Fibroblast of lung (primary cell): ENCODE results near the gene ENTHD1. TPM values are rescaled to one million over a fixed set of nuclear protein-coding genes. Genes with fewer than 3 reads are reported as not detected.

Source experiments
- DNase-seq, 2 donors: peaks; one replicate each; pipeline versions ENCODE4 v3.0.0 to v3.0.0-alpha.2; 2010; ENCODE audit warnings: low read depth in 2 of 2
- H2AFZ ChIP-seq: 2 replicates; pipeline ENCODE4 v1.5.1; 2012; ENCODE audit warnings: low read length, control low read depth, inconsistent platforms
- H3K27ac ChIP-seq: 2 replicates; pipeline ENCODE4 v1.5.1; 2011; ENCODE audit warnings: low read length, control low read depth; ENCODE audit not compliant: insufficient read depth
- H3K27me3 ChIP-seq: 2 replicates; pipeline ENCODE4 v1.5.1; 2011; ENCODE audit warnings: mild to moderate bottlenecking, low read length; ENCODE audit not compliant: control insufficient read depth, insufficient read depth
- H3K36me3 ChIP-seq: 2 replicates; pipeline ENCODE4 v1.5.1; 2011; ENCODE audit warnings: low read length; ENCODE audit not compliant: control insufficient read depth, insufficient read depth
- H3K4me1 ChIP-seq: 2 replicates; pipeline ENCODE4 v1.5.1; 2011; ENCODE audit warnings: low read length; ENCODE audit not compliant: control insufficient read depth, insufficient read depth; ENCODE audit errors: extremely low read depth
- H3K4me2 ChIP-seq: 2 replicates; pipeline ENCODE4 v1.5.1; 2011; ENCODE audit warnings: low read length, control low read depth; ENCODE audit not compliant: insufficient read depth; ENCODE audit errors: extremely low read depth
- H3K4me3 ChIP-seq, 4 experiments: fragments of 200-600 bp in 1 of 4; sonication (generic) in 1 of 4; replicated peaks in 1 of 4; 2 replicates each; pipeline ENCODE4 v1.5.1; 2011 to 2016; ENCODE audit warnings: low read length in 4 of 4, low read depth in 3 of 4, mild to moderate bottlenecking in 3 of 4, control low read depth in 2 of 4, inconsistent platforms in 1 of 4, mixed read lengths in 1 of 4; ENCODE audit not compliant: insufficient read depth in 1 of 4; ENCODE audit errors: control extremely low read depth in 1 of 4
- H3K79me2 ChIP-seq: 2 replicates; pipeline ENCODE4 v1.5.1; 2012; ENCODE audit warnings: mild to moderate bottlenecking, low read length, inconsistent platforms; ENCODE audit not compliant: control insufficient read depth, insufficient read depth
- H3K9ac ChIP-seq: 2 replicates; pipeline ENCODE4 v1.5.1; 2011; ENCODE audit warnings: mild to moderate bottlenecking, low read length, control low read depth; ENCODE audit not compliant: insufficient read depth
- H3K9me3 ChIP-seq: 2 replicates; pipeline ENCODE4 v1.5.1; 2012; ENCODE audit warnings: low read depth, low read length; ENCODE audit not compliant: control insufficient read depth, insufficient read depth
- H4K20me1 ChIP-seq: 2 replicates; pipeline ENCODE4 v1.5.1; 2011; ENCODE audit warnings: low read length; ENCODE audit not compliant: control insufficient read depth, insufficient read depth; ENCODE audit errors: extremely low read depth
- CTCF ChIP-seq, 2 donors: IDR thresholded peaks in 1 of 2; conservative IDR thresholded peaks in 1 of 2; 1 replicate in 1 of 2; 2 replicates in 1 of 2; pipeline ENCODE4 v1.5.1; 2011 to 2012; ENCODE audit warnings: low read length in 2 of 2, control low read depth in 1 of 2, inconsistent platforms in 1 of 2, low read depth in 1 of 2, mild to moderate bottlenecking in 1 of 2
- EZH2 ChIP-seq: IDR thresholded peaks from 2 replicates; pipeline ENCODE4 v1.5.1; 2012; ENCODE audit warnings: low read length, control low read depth, mild to moderate bottlenecking; ENCODE audit errors: missing control alignments
- polyA plus RNA-seq, 2 donors: library from polyadenylated mRNA; depleted of rRNA in 1 of 2; stranded (reverse) in 1 of 2; unstranded in 1 of 2; fragments of >200 nt; gene quantifications; 2 replicates each; pipeline ENCODE4 v1.2.1, GENCODE V29; 2011 to 2012; ENCODE audit warnings: missing spikeins in 1 of 2
- total RNA-seq: library from RNA; depleted of rRNA; stranded (reverse); fragments of >200 nt; gene quantifications from 2 replicates; pipeline ENCODE4 v1.2.1, GENCODE V29; 2014

Gene ENTHD1
- total and polyA plus RNA-seq, 2 donors (not counting 1 experiment from before 2014, with no cell fraction given): not detected

- Histone ChIP-seq H3K9ac (no peak overlapping the region), H3K4me2 (no peak overlapping the region), H3K27me3 (no peaks in the 10 kb centered on the region), H3K9me3 (no peaks in the 10 kb centered on the region), H2AFZ (no peak overlapping the region), H3K4me3 (no peak overlapping the region), H3K79me2 (no peaks in the 10 kb centered on the region), H4K20me1 (no peaks in the 10 kb centered on the region), H3K4me1 (no peaks in the 10 kb centered on the region), H3K36me3 (no peaks in the 10 kb centered on the region), H3K27ac (no peak overlapping the region)
- no peak for TF ChIP-seq EZH2
- TF ChIP-seq CTCF (conservative IDR thresholded peaks at IDR 0.05 in 1 of 2, IDR thresholded peaks at IDR 0.05 in 1 of 2; ENCODE audit: low read depth in 1 of 2, low read length in 2 of 2): no peak
- no peak for DNase-seq
Observed at GRCh38 chr22:39907605-39908097, 14.1 kb upstream of the ENTHD1 start.

GRCh38 chr22:39907047-39907446 is 13.5 kb upstream of the ENTHD1 start:
- no peak overlapping the region for H3K9ac ChIP-seq
- no peaks in the 10 kb centered on the region for H3K79me2 ChIP-seq
- no peaks in the 10 kb centered on the region for H3K9me3 ChIP-seq
- no peak overlapping the region for H3K4me3 ChIP-seq
- H4K20me1 ChIP-seq: no peaks in the 10 kb centered on the region
- no peak overlapping the region for H2AFZ ChIP-seq
- no peaks in the 10 kb centered on the region for H3K4me1 ChIP-seq
- no peak overlapping the region for H3K27ac ChIP-seq
- no peaks in the 10 kb centered on the region for H3K36me3 ChIP-seq
- H3K4me2 ChIP-seq: no peak overlapping the region
- no peak for DNase-seq
- no peaks in the 10 kb centered on the region for H3K27me3 ChIP-seq
- TF ChIP-seq EZH2: no peak
- TF ChIP-seq CTCF (conservative IDR thresholded peaks at IDR 0.05 in 1 of 2, IDR thresholded peaks at IDR 0.05 in 1 of 2; ENCODE audit: low read depth in 1 of 2, low read length in 2 of 2): no peak

- H3K27ac ChIP-seq: no peak overlapping the region
- H3K4me2 ChIP-seq: no peak overlapping the region
- no peaks in the 10 kb centered on the region for H4K20me1 ChIP-seq
- H3K4me1 ChIP-seq: no peaks in the 10 kb centered on the region
- TF ChIP-seq EZH2 (no peak), CTCF (conservative IDR thresholded peaks at IDR 0.05 in 1 of 2, IDR thresholded peaks at IDR 0.05 in 1 of 2; ENCODE audit: low read depth in 1 of 2, low read length in 2 of 2) (no peak)
- H3K79me2 ChIP-seq: no peaks in the 10 kb centered on the region
- no peak overlapping the region for H3K4me3 ChIP-seq
- H3K36me3 ChIP-seq: no peaks in the 10 kb centered on the region
- no peak overlapping the region for H2AFZ ChIP-seq
- no peak overlapping the region for H3K9ac ChIP-seq
- H3K9me3 ChIP-seq: no peaks in the 10 kb centered on the region
- H3K27me3 ChIP-seq: no peaks in the 10 kb centered on the region
- no peak for DNase-seq
Observed at GRCh38 chr22:39906207-39906606, 12.6 kb upstream of the ENTHD1 start.
